WERI-Rb-1 (cell line): ENCODE results near the gene NPLOC4.
A peak's percentile ranks its signal among the peaks of the same experiment; 100 is the strongest.

Experiments
- DNase-seq: peaks from one replicate; pipeline ENCODE4 v3.0.0-alpha.2; 2020
- H3K27ac ChIP-seq: fragments of 250-450 bp; sonication (Bioruptor Pico); 2 replicates; pipeline ENCODE4 v1.5.1; 2020; ENCODE audit warnings: mild to moderate bottlenecking, moderate library complexity
- H3K27me3 ChIP-seq: fragments of 250-450 bp; sonication (Bioruptor Pico); 2 replicates; pipeline ENCODE4 v1.5.1; 2021; ENCODE audit warnings: mild to moderate bottlenecking, low read depth, moderate library complexity; ENCODE audit not compliant: insufficient read depth, severe bottlenecking
- H3K36me3 ChIP-seq: fragments of 250-450 bp; sonication (Bioruptor Pico); 2 replicates; pipeline ENCODE4 v1.5.1; 2020; ENCODE audit warnings: mild to moderate bottlenecking, moderate library complexity
- H3K4me3 ChIP-seq: 2 replicates; pipeline ENCODE4 v1.5.1; 2011; ENCODE audit warnings: low read depth, mild to moderate bottlenecking, control low read depth, low read length
- H3K9me3 ChIP-seq: fragments of 250-450 bp; sonication (Bioruptor Pico); 2 replicates; pipeline ENCODE4 v1.5.1; 2021; ENCODE audit warnings: mild to moderate bottlenecking, moderate library complexity; ENCODE audit not compliant: severe bottlenecking
- CTCF ChIP-seq: IDR thresholded peaks from 2 replicates; pipeline ENCODE4 v1.5.1; 2011; ENCODE audit warnings: low read depth, mild to moderate bottlenecking, control low read depth, inconsistent platforms, low read length

The NPLOC4 gene

DNA sequence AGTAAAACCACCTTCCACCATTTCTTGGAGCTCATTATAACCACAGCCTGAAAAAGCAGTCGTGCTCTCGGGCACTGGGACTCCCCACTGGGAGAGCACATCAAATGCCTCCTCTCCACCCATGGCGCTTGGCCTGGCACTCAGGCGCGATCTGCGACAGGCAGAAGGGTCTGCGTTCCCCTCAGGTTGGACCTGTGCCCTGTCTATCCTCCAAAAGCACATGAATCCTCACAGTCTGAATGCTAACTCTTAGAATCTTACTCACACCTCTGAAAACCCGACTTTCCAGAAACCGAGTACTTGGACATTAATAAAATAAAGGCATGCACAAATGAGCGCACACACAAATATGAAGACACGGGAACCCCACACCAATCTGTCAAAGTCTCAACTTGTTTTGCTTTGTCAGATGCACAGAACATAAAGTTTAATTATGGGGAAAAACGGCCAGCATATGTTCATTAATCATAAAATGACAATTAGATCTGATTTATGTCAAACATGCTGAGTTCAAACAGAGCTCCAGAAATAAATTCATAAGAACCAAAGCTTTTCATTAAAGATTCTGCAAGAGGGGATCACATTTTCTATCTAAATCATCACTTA is 64.2 kb downstream of the NPLOC4 start:
- H3K36me3 ChIP-seq, result peaks cover 94% of the 10 kb centered on the region
- DNase-seq, result no peak
- H3K4me3 ChIP-seq, result no peak overlapping the region
- TF ChIP-seq CTCF, result no peak
- no peak overlapping the region for H3K27ac ChIP-seq
- H3K27me3 ChIP-seq, result no peaks in the 10 kb centered on the region
- no peaks in the 10 kb centered on the region for H3K9me3 ChIP-seq

DNA sequence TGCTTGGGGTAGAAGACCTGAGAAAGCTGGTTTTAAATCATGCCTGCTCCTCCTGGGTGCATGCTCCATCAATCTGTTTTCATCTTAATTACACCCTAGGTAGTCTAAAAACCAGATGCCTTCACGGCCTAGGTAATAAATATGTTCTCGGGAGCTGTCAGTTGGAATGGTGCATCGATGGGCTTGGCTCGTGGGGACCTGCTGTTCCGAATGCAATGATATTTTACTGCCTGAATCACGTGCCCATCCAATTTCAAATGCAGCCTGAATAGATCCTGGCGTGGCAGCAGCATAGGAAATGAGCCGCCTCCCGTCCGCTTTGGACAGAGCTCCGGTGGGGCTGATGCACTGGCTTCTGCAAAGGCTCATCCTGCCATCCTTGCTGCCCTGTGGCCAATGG is 65.9 kb downstream of the NPLOC4 start:
- no peak overlapping the region for H3K4me3 ChIP-seq
- H3K27ac ChIP-seq, result no peak overlapping the region
- DNase-seq, result no peak
- peaks cover 98% of the 10 kb centered on the region for H3K36me3 ChIP-seq
- TF ChIP-seq CTCF, result no peak
- H3K9me3 ChIP-seq, result no peaks in the 10 kb centered on the region
- no peaks in the 10 kb centered on the region for H3K27me3 ChIP-seq

GRCh38 chr17:81569986-81570514 is 66.9 kb downstream of the NPLOC4 start:
- peaks cover 98% of the 10 kb centered on the region for H3K36me3 ChIP-seq
- TF ChIP-seq CTCF, result no peak
- no peak for DNase-seq

GRCh38 chr17:81568416-81568815 is 68.5 kb downstream of the NPLOC4 start:
- no peak for DNase-seq
- H3K36me3 ChIP-seq, result peaks cover 99% of the 10 kb centered on the region
- no peak for TF ChIP-seq CTCF
- no peak overlapping the region for H3K27ac ChIP-seq
- H3K4me3 ChIP-seq, result no peak overlapping the region
- H3K9me3 ChIP-seq, result no peaks in the 10 kb centered on the region
- H3K27me3 ChIP-seq, result no peaks in the 10 kb centered on the region

More at GRCh38 chr17:81569986-81570514, 66.9 kb downstream of the NPLOC4 start:
- H3K4me3 ChIP-seq, result no peak overlapping the region
- no peaks in the 10 kb centered on the region for H3K9me3 ChIP-seq
- no peaks in the 10 kb centered on the region for H3K27me3 ChIP-seq
- no peak overlapping the region for H3K27ac ChIP-seq

- H3K9me3 ChIP-seq, result no peaks in the 10 kb centered on the region
- H3K36me3 ChIP-seq, result peaks cover 99% of the 10 kb centered on the region
- no peak overlapping the region for H3K4me3 ChIP-seq
- DNase-seq, result no peak
- no peaks in the 10 kb centered on the region for H3K27me3 ChIP-seq
- no peak overlapping the region for H3K27ac ChIP-seq
- TF ChIP-seq CTCF, result no peak
Observed at GRCh38 chr17:81567191-81567590, 69.7 kb downstream of the NPLOC4 start.

DNA sequence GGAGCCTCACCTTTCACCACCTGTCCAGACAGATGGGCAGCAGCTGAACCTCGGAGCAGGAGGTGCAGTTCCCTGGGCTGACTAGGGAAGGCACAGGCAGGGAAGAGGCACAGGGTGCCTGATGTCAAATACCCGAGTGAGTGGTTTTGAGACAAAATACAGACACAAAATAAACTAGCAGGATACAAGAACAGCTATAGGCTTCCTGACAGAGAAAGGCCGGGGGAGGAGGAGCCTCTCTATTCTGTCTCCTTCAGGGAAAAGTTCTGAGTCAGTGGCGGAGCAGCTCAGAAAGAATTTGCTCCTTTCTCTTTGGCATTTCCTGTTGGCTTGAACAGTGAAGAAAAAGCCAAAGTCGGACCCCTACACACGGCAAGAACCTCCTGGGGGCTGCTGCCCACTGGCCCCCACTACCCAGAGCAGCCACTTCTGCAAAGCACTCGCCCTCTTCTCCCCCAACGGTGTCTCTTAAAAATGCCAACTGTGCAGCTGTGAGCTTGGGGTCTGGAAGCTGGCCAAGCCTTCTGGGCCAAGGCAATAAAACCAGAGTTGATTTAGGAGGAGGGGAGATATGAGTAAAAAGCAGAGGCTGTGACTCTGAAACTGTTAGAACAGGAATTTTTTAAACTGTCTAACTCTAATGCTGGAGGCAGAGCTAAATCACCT is 70.3 kb downstream of the NPLOC4 start:
- no peak overlapping the region for H3K4me3 ChIP-seq
- peaks cover 99% of the 10 kb centered on the region for H3K36me3 ChIP-seq
- H3K27ac ChIP-seq, result peak overlapping the region; percentile 16

More for the DNA sequence above, 70.3 kb downstream of the NPLOC4 start:
- no peaks in the 10 kb centered on the region for H3K27me3 ChIP-seq
- no peaks in the 10 kb centered on the region for H3K9me3 ChIP-seq
- DNase-seq, result no peak
- no peak for TF ChIP-seq CTCF
